Immature natural killer cell (primary cell): ENCODE results near the gene TAF8. TPM values are rescaled to one million over a fixed set of nuclear protein-coding genes. Genes with fewer than 3 reads are reported as not detected.
"Not testable (repeated sequence)": the region's sequence is repeated elsewhere in the genome, so short reads cannot be mapped to it uniquely, and the experiment has no call there.

Source experiments
- DNase-seq, 3 donors: peaks; one replicate each; pipeline ENCODE4 v3.0.0; 2022; ENCODE audit warnings: mixed read lengths in 1 of 3
- H3K27ac Mint-ChIP-seq, 6 donors: one replicate each; pipeline ENCODE4 v1.8.0; 2020; ENCODE audit warnings: mixed read lengths in 6 of 6, mild to moderate bottlenecking in 5 of 6, inconsistent platforms in 4 of 6, moderate library complexity in 3 of 6
- H3K27me3 Mint-ChIP-seq, 3 donors: one replicate each; pipeline ENCODE4 v1.8.0; 2020 to 2021; ENCODE audit warnings: low read depth in 3 of 3, mild to moderate bottlenecking in 3 of 3, mixed read lengths in 3 of 3, moderate library complexity in 3 of 3, inconsistent platforms in 1 of 3
- H3K36me3 Mint-ChIP-seq, 3 donors: one replicate each; pipeline ENCODE4 v1.8.0; 2020; ENCODE audit warnings: mixed read lengths in 3 of 3, inconsistent platforms in 2 of 3, mild to moderate bottlenecking in 2 of 3
- H3K4me1 Mint-ChIP-seq, 2 donors: one replicate each; pipeline ENCODE4 v1.8.0; 2020; ENCODE audit warnings: inconsistent platforms in 2 of 2, mild to moderate bottlenecking in 2 of 2, mixed read lengths in 2 of 2, moderate library complexity in 1 of 2
- H3K4me3 Mint-ChIP-seq, 5 donors: one replicate each; pipeline ENCODE4 v1.8.0; 2020; ENCODE audit warnings: mild to moderate bottlenecking in 5 of 5, mixed read lengths in 5 of 5, inconsistent platforms in 3 of 5, moderate library complexity in 3 of 5
- H3K9me3 Mint-ChIP-seq, 6 donors: one replicate each; pipeline ENCODE4 v1.8.0; 2020; ENCODE audit warnings: mild to moderate bottlenecking in 6 of 6, mixed read lengths in 6 of 6, inconsistent platforms in 4 of 6, moderate library complexity in 3 of 6
- polyA plus RNA-seq, 3 donors: library from polyadenylated mRNA; unstranded; fragments of 300-500 nt; fragmentation: Illumina TruSeq; gene quantifications; one replicate each; pipeline ENCODE4 v1.2.3, GENCODE V29; 2021

The TAF8 gene
- polyA plus RNA-seq, 3 donors from 2014 or later, result 8.5 to 23.0 (median 14.6) TPM

GRCh38 chr6:42037669-42038068 is 12.7 kb upstream of the TAF8 start:
- DNase-seq, H3K9me3 Mint-ChIP-seq, H3K27me3 Mint-ChIP-seq: not testable (repeated sequence)
- Mint-ChIP-seq H3K4me3 (peak overlapping the region; percentile 24 to 87 (median 57)), H3K36me3 (peaks cover 0 to 15% (median 4%) of the 10 kb centered on the region in 3 donors), H3K4me1 (peaks cover 65 to 81% of the 10 kb centered on the region in 2 donors), H3K27ac (peak overlapping the region; percentile 40 to 95 (median 72))

GRCh38 chr6:42038163-42038562 is 12.2 kb upstream of the TAF8 start:
- H3K27ac Mint-ChIP-seq, result peak overlapping the region; percentile 17 to 95 (median 72)
- peak overlapping the region; percentile 24 to 87 (median 63) for H3K4me3 Mint-ChIP-seq
- peaks cover 0 to 4% (median 0%) of the 10 kb centered on the region in 3 donors for H3K27me3 Mint-ChIP-seq
- no peak for DNase-seq
- peaks cover 65 to 81% of the 10 kb centered on the region in 2 donors for H3K4me1 Mint-ChIP-seq
- no peaks in the 10 kb centered on the region for H3K9me3 Mint-ChIP-seq
- H3K36me3 Mint-ChIP-seq, result peaks cover 0 to 14% (median 4%) of the 10 kb centered on the region in 3 donors

- peak overlapping the region; percentile 82 to 91 (median 87) for H3K4me3 Mint-ChIP-seq
- peaks cover 0 to 14% (median 4%) of the 10 kb centered on the region in 3 donors for H3K36me3 Mint-ChIP-seq
- H3K9me3 Mint-ChIP-seq, result no peaks in the 10 kb centered on the region
- H3K27me3 Mint-ChIP-seq, result peaks cover 0 to 4% (median 0%) of the 10 kb centered on the region in 3 donors
- peak overlapping the region; percentile 86 to 95 (median 94) for H3K27ac Mint-ChIP-seq
- H3K4me1 Mint-ChIP-seq, result peaks cover 70 to 87% of the 10 kb centered on the region in 2 donors
- no peak for DNase-seq
These were observed 11.4 kb upstream of the TAF8 start for GRCh38 chr6:42038811-42039408.

GRCh38 chr6:42040856-42041480 is 9.4 kb upstream of the TAF8 start:
- DNase-seq, result no peak
- H3K4me1 Mint-ChIP-seq, result peaks cover 79 to 92% of the 10 kb centered on the region in 2 donors
- H3K27me3 Mint-ChIP-seq, result peaks cover 0 to 4% (median 2%) of the 10 kb centered on the region in 3 donors
- H3K9me3 Mint-ChIP-seq, result no peaks in the 10 kb centered on the region
- H3K36me3 Mint-ChIP-seq, result peaks cover 0 to 13% (median 0%) of the 10 kb centered on the region in 3 donors
- H3K4me3 Mint-ChIP-seq, result peak overlapping the region; percentile 72 to 99 (median 98)
- peak overlapping the region; percentile 82 to 95 (median 88) for H3K27ac Mint-ChIP-seq

- peaks cover 0 to 19% (median 0%) of the 10 kb centered on the region in 3 donors for H3K36me3 Mint-ChIP-seq
- H3K27me3 Mint-ChIP-seq, result peaks cover 0 to 4% (median 4%) of the 10 kb centered on the region in 3 donors
- peaks cover 85 to 94% of the 10 kb centered on the region in 2 donors for H3K4me1 Mint-ChIP-seq
- peak overlapping the region; percentile 82 to 95 (median 88) for H3K27ac Mint-ChIP-seq
- DNase-seq, result no peak
- no peaks in the 10 kb centered on the region for H3K9me3 Mint-ChIP-seq
- H3K4me3 Mint-ChIP-seq, result peak overlapping the region; percentile 80 to 99 (median 98)
These were observed 8.8 kb upstream of the TAF8 start for GRCh38 chr6:42041481-42042053.

DNA sequence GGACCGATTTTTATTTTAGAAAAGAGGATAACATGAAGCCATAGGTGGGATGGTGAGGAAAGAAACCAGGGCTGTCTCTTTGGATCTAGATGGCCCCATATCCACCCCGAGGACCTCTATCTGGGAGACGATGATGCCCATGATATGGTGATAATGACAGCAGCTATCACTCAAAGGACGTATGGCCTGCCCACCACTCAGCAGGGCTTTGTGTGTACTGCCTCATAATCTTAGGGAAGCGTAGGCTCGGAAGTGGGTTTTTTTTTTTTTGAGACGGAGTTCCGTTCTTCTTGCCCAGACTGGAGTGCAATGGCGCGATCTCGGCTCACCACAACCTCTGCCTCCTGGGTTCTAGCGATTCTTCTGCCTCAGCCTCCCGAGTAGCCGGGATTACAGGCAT is 8.2 kb upstream of the TAF8 start:
- H3K4me1 Mint-ChIP-seq, result peaks cover 91 to 96% of the 10 kb centered on the region in 2 donors
- H3K4me3 Mint-ChIP-seq, result peak overlapping the region; percentile 80 to 99 (median 98)

GRCh38 chr6:42043787-42044475 is 6.4 kb upstream of the TAF8 start:
- no peaks in the 10 kb centered on the region for H3K9me3 Mint-ChIP-seq
- H3K36me3 Mint-ChIP-seq, result peaks cover 0 to 29% (median 4%) of the 10 kb centered on the region in 3 donors

More for the DNA sequence above, 8.2 kb upstream of the TAF8 start:
- Mint-ChIP-seq H3K27me3 (peaks cover 0 to 7% (median 5%) of the 10 kb centered on the region in 3 donors), H3K9me3 (no peaks in the 10 kb centered on the region), H3K27ac (peak overlapping the region in 5 of 6 donors; percentile 82 to 95 (median 94)), H3K36me3 (peaks cover 0 to 24% (median 2%) of the 10 kb centered on the region in 3 donors)
- DNase-seq, result no peak

DNA sequence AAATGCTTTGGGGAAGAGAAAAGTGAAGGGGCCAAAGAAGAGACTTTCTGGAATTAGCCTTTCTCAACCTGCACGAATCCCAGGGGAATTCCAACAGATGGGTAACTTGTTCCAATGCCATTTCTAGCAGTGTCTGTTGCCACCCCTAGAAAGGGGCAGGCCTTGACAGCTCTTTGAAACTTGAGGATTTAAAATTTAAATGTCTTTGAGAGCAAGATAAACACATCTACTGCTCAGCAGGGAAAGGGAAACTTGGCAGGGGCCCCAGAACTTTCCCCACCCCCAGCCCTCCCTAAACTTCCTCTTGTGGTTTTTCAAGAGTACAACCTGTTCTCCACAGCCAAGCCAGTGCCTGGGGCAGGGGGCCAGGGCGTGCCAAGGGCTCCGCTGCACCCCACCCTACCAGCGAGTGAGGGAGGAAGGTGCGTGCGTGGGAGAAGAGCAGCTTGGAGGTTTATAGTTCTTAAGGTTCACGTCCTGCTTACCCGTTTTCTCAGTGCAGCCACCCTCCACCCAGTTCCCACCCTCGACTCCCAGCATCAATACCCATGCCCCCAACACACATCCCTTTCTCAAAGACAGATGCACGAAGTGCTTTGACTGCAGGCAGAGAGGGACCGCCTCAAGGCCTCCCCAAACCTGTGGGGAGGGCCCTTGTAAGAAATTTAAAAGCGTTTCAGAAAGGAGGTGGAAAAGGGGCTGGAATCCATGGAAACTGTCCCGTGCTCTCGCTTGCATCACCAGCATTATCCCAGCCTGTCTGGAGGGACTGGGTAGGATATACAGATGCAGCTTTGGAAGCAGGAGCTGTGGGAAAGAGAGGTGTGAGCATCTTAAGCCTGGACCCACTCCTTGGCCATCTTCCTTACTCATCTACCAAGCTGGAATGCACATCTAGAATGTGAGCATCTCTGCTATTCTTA is 4.5 kb upstream of the TAF8 start:
- peaks cover 5 to 9% (median 8%) of the 10 kb centered on the region in 3 donors for H3K27me3 Mint-ChIP-seq
- peak overlapping the region; percentile 98 to 99 (median 98) for H3K4me3 Mint-ChIP-seq
- peak overlapping the region; percentile 80 to 95 (median 89) for H3K27ac Mint-ChIP-seq
- H3K9me3 Mint-ChIP-seq, result no peaks in the 10 kb centered on the region
- H3K4me1 Mint-ChIP-seq, result peaks cover 84 to 87% of the 10 kb centered on the region in 2 donors
- H3K36me3 Mint-ChIP-seq, result peaks cover 0 to 29% (median 4%) of the 10 kb centered on the region in 3 donors
- DNase-seq, result peak in 2 of 3 donors; percentile 37 to 40

More at GRCh38 chr6:42043787-42044475, 6.4 kb upstream of the TAF8 start:
- DNase-seq, result peak; percentile 85 to 89 (median 86)
- H3K4me1 Mint-ChIP-seq, result peaks cover 86 to 90% of the 10 kb centered on the region in 2 donors
- peaks cover 0 to 9% (median 5%) of the 10 kb centered on the region in 3 donors for H3K27me3 Mint-ChIP-seq
- H3K4me3 Mint-ChIP-seq, result peak overlapping the region; percentile 80 to 99 (median 98)
- peak overlapping the region; percentile 84 to 95 (median 90) for H3K27ac Mint-ChIP-seq

- no peak for DNase-seq
- Mint-ChIP-seq H3K36me3 (peaks cover 0 to 29% (median 4%) of the 10 kb centered on the region in 3 donors), H3K27me3 (peaks cover 5 to 11% (median 8%) of the 10 kb centered on the region in 3 donors), H3K4me3 (peak overlapping the region; percentile 98 to 99 (median 98)), H3K9me3 (no peaks in the 10 kb centered on the region), H3K4me1 (peaks cover 84 to 87% of the 10 kb centered on the region in 2 donors), H3K27ac (peak overlapping the region; percentile 80 to 95 (median 89))
These were observed 3.7 kb upstream of the TAF8 start for GRCh38 chr6:42046464-42047212.

DNA sequence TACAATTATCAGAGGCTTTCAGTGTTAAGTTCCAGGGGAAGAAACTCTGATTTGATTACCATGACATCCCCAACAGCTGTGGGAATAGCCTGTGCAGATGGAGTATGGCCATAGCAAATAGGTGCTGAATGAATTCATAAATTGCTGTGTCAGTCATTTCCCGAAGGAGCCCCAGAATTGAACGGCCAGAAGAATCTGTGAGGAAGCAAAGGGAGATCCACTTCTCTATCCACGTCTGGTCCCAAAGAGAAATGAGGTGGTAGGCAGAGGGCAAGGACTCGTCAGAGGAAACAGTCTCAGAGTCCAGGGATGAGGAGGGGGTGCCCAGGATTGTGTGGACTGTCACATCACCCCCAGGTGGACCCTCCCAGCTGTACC is 3.1 kb upstream of the TAF8 start:
- no peak for DNase-seq
- H3K4me3 Mint-ChIP-seq, result peak overlapping the region; percentile 98 to 99 (median 98)
- H3K27ac Mint-ChIP-seq, result peak overlapping the region; percentile 80 to 95 (median 89)
- H3K27me3 Mint-ChIP-seq, result peaks cover 5 to 11% (median 8%) of the 10 kb centered on the region in 3 donors
- H3K36me3 Mint-ChIP-seq, result peaks cover 0 to 24% (median 4%) of the 10 kb centered on the region in 3 donors
- peaks cover 83 to 87% of the 10 kb centered on the region in 2 donors for H3K4me1 Mint-ChIP-seq
- H3K9me3 Mint-ChIP-seq, result no peaks in the 10 kb centered on the region

- peaks cover 0 to 26% (median 4%) of the 10 kb centered on the region in 3 donors for H3K36me3 Mint-ChIP-seq
- peak overlapping the region; percentile 98 to 99 (median 98) for H3K4me3 Mint-ChIP-seq
- peaks cover 5 to 11% (median 8%) of the 10 kb centered on the region in 3 donors for H3K27me3 Mint-ChIP-seq
- peaks cover 79 to 87% of the 10 kb centered on the region in 2 donors for H3K4me1 Mint-ChIP-seq
- H3K9me3 Mint-ChIP-seq, result no peaks in the 10 kb centered on the region
- DNase-seq, result no peak
- peak overlapping the region; percentile 87 to 98 (median 93) for H3K27ac Mint-ChIP-seq
These were observed 2.4 kb upstream of the TAF8 start for GRCh38 chr6:42047790-42048405.
